Neural progenitor cell (in vitro differentiated cells): ENCODE measurements around the gene ZCWPW1.

Experiments
- EZH2phosphoT487 ChIP-seq: fragments of 200-600 bp; sonication (generic); IDR thresholded peaks from 2 replicates; pipeline ENCODE4 v1.6.1; 2017; ENCODE audit warnings: antibody characterized with exemption
- TF ChIP-seq, protein P1 (sequence below): fragments of 200-600 bp; sonication (generic); IDR thresholded peaks from 2 replicates; pipeline ENCODE4 v1.5.1; 2017; ENCODE audit warnings: antibody characterized with exemption, mild to moderate bottlenecking

- TF ChIP-seq, protein P1, sequence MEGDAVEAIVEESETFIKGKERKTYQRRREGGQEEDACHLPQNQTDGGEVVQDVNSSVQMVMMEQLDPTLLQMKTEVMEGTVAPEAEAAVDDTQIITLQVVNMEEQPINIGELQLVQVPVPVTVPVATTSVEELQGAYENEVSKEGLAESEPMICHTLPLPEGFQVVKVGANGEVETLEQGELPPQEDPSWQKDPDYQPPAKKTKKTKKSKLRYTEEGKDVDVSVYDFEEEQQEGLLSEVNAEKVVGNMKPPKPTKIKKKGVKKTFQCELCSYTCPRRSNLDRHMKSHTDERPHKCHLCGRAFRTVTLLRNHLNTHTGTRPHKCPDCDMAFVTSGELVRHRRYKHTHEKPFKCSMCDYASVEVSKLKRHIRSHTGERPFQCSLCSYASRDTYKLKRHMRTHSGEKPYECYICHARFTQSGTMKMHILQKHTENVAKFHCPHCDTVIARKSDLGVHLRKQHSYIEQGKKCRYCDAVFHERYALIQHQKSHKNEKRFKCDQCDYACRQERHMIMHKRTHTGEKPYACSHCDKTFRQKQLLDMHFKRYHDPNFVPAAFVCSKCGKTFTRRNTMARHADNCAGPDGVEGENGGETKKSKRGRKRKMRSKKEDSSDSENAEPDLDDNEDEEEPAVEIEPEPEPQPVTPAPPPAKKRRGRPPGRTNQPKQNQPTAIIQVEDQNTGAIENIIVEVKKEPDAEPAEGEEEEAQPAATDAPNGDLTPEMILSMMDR, result no peak
- TF ChIP-seq EZH2phosphoT487, result no peak
Observed at GRCh38 chr7:100471021-100471420, 42.5 kb upstream of the ZCWPW1 start.
